SK-N-SH (cell line): ENCODE measurements around the gene FAM222A. TPM values are rescaled to one million over a fixed set of nuclear protein-coding genes. Genes with fewer than 3 reads are reported as not detected.

Experiments
- CTCF ChIA-PET: fragments of 300-600, 350-600 bp; formaldehyde crosslinking; extraction: SDS; loops from one replicate; lab custom pipeline; 2021; lab: Yijun Ruan, JAX
- POLR2A ChIA-PET: fragments of 350-600 bp; sonication (Branson Sonifier 250); formaldehyde crosslinking; extraction: SDS; loops from one replicate; lab custom pipeline; 2020; ENCODE audit warnings: antibody characterized with exemption, inconsistent platforms; lab: Yijun Ruan, JAX
- DNase-seq: peaks from one replicate; pipeline ENCODE4 v3.0.0; 2012
- H2AFZ ChIP-seq: fragments of 200-600 bp; sonication (generic); 2 replicates; pipeline ENCODE4 v1.8.1; 2016; ENCODE audit warnings: antibody characterized with exemption, mild to moderate bottlenecking, low read depth
- H3F3A ChIP-seq: fragments of 200-600 bp; sonication (generic); replicated peaks from 2 replicates; pipeline ENCODE3; 2016; ENCODE audit warnings: antibody characterized with exemption, mild to moderate bottlenecking; ENCODE audit not compliant: insufficient read depth
- H3K27ac ChIP-seq, 2 experiments: fragments of 200-500 bp in 1 of 2; fragments of 200-600 bp in 1 of 2; sonication (Bioruptor generic) in 1 of 2; sonication (generic), shearing (Covaris generic) in 1 of 2; 2 replicates each; pipeline versions ENCODE4 v1.5.1 to v1.6.1; 2014 to 2016; ENCODE audit warnings: low read depth in 2 of 2, inconsistent platforms in 1 of 2, low read length in 1 of 2, mild to moderate bottlenecking in 1 of 2, mixed read lengths in 1 of 2
- H3K27me3 ChIP-seq: fragments of 200-600 bp; sonication (generic), shearing (Covaris generic); 2 replicates; pipeline ENCODE4 v1.6.1; 2016; ENCODE audit warnings: mixed run types; ENCODE audit not compliant: insufficient read depth
- H3K36me3 ChIP-seq, 2 experiments: fragments of 200-500 bp in 1 of 2; fragments of 200-600 bp in 1 of 2; sonication (Bioruptor generic) in 1 of 2; sonication (generic) in 1 of 2; replicated peaks in 1 of 2; 2 replicates each; pipeline versions ENCODE3 to v1.5.1; 2014 to 2016; ENCODE audit warnings: low read length in 1 of 2, mild to moderate bottlenecking in 1 of 2; ENCODE audit not compliant: insufficient read depth in 2 of 2, control insufficient read depth in 1 of 2
- H3K4me1 ChIP-seq, 2 experiments: fragments of 200-500 bp in 1 of 2; fragments of 200-600 bp in 1 of 2; sonication (Bioruptor generic) in 1 of 2; sonication (generic), shearing (Covaris generic) in 1 of 2; 2 replicates each; pipeline versions ENCODE4 v1.5.1 to v1.6.1; 2014 to 2016; ENCODE audit warnings: low read depth in 1 of 2, low read length in 1 of 2, mixed run types in 1 of 2; ENCODE audit not compliant: insufficient read depth in 2 of 2, control insufficient read depth in 1 of 2
- H3K4me2 ChIP-seq: fragments of 200-600 bp; sonication (generic), shearing (Covaris generic); 2 replicates; pipeline ENCODE4 v1.6.1; 2017; ENCODE audit warnings: mixed run types
- H3K4me3 ChIP-seq, 2 experiments: fragments of 200-500 bp in 1 of 2; fragments of 200-600 bp in 1 of 2; sonication (Bioruptor generic) in 1 of 2; sonication (generic), shearing (Covaris generic) in 1 of 2; 2 replicates each; pipeline versions ENCODE4 v1.5.1 to v1.8.1; 2014 to 2016; ENCODE audit warnings: low read depth in 2 of 2, inconsistent platforms in 1 of 2, low read length in 1 of 2, mild to moderate bottlenecking in 1 of 2, mixed read lengths in 1 of 2, moderate library complexity in 1 of 2
- H3K79me2 ChIP-seq: fragments of 200-600 bp; sonication (generic); 2 replicates; pipeline ENCODE4 v1.8.1; 2017; ENCODE audit warnings: mild to moderate bottlenecking; ENCODE audit not compliant: insufficient read depth
- H3K9ac ChIP-seq: fragments of 200-600 bp; sonication (generic); 2 replicates; pipeline ENCODE4 v1.6.1; 2017; ENCODE audit warnings: mixed run types
- H3K9me2 ChIP-seq: fragments of 200-600 bp; sonication (generic); 2 replicates; pipeline ENCODE4 v1.6.1; 2017; ENCODE audit warnings: mixed run types
- H3K9me3 ChIP-seq: fragments of 200-600 bp; sonication (generic); 2 replicates; pipeline ENCODE4 v1.6.1; 2017; ENCODE audit warnings: mixed run types, mild to moderate bottlenecking, moderate library complexity
- H4K20me1 ChIP-seq: fragments of 200-600 bp; sonication (generic); 2 replicates; pipeline ENCODE4 v1.6.1; 2017; ENCODE audit warnings: mild to moderate bottlenecking, mixed run types; ENCODE audit not compliant: insufficient read depth
- FOXM1 ChIP-seq: IDR thresholded peaks from 2 replicates; pipeline ENCODE4 v1.4.0; 2012; ENCODE audit warnings: low read depth, mild to moderate bottlenecking
- IRF3 ChIP-seq: fragments of 150-350 bp; IDR thresholded peaks from 2 replicates; pipeline ENCODE4 v1.6.1; 2016; ENCODE audit warnings: mild to moderate bottlenecking, low read depth, low read length
- JUND ChIP-seq: IDR thresholded peaks from 2 replicates; pipeline ENCODE4 v1.4.0; 2012
- MXI1 ChIP-seq: IDR thresholded peaks from 2 replicates; pipeline ENCODE4 v1.6.1; 2012; ENCODE audit warnings: mild to moderate bottlenecking, low read depth, low read length, improper control_type of control experiment
- NRF1 ChIP-seq: IDR thresholded peaks from 2 replicates; pipeline ENCODE4 v1.6.1; 2012; ENCODE audit warnings: low read depth, mild to moderate bottlenecking, low read length
- PBX3 ChIP-seq: IDR thresholded peaks from 2 replicates; pipeline ENCODE4; 2012
- POLR2AphosphoS5 ChIP-seq: IDR thresholded peaks from 2 replicates; pipeline ENCODE4 v1.6.1; 2012; ENCODE audit warnings: low read depth, low read length
- RCOR1 ChIP-seq: fragments of 150-350 bp; IDR thresholded peaks from 2 replicates; pipeline ENCODE4 v1.6.1; 2017; ENCODE audit warnings: antibody characterized with exemption, low read length
- RXRA ChIP-seq: IDR thresholded peaks from 2 replicates; pipeline ENCODE4 v1.4.0; 2012; ENCODE audit warnings: low read depth, mild to moderate bottlenecking, borderline replicate concordance
- WGBS: methylation state at CpG from one replicate; pipeline ENCODE4 v1.1.6; 2017; ENCODE audit warnings: low lambda C conversion rate; 5-methylcytosine and 5-hydroxymethylcytosine counted together
- polyA plus RNA-seq, 3 experiments: library from polyadenylated mRNA; depleted of rRNA; stranded (reverse); fragments of >200 nt; gene quantifications; 2 replicates each; pipeline ENCODE4 v1.2.3, GENCODE V29; 2012
- TF ChIP-seq, protein P1 (sequence below): IDR thresholded peaks from 2 replicates; pipeline ENCODE4 v1.4.0; 2012; ENCODE audit warnings: low read depth, borderline replicate concordance
- TF ChIP-seq, protein P2 (sequence below): fragments of 200-600 bp; sonication (generic); IDR thresholded peaks from 2 replicates; pipeline ENCODE4 v1.6.1; 2017; ENCODE audit warnings: antibody characterized with exemption, mild to moderate bottlenecking, moderate library complexity

FAM222A gene
- polyA plus RNA-seq, 1 of the 3 experiments (the other 2 are of a cell fraction), result 1.6 TPM

GRCh38 chr12:109770861-109771670 lies 57.4 kb downstream of the FAM222A start:
- Histone ChIP-seq H3K27me3 (no peaks in the 10 kb centered on the region), H2AFZ (no peak overlapping the region), H3K27ac (peak overlapping the region in 1 of 2 experiments; percentile 22; a peak in 1 of 4 replicates), H3K9me2 (no peaks in the 10 kb centered on the region), H3K9me3 (no peaks in the 10 kb centered on the region), H3K36me3 (no peaks in the 10 kb centered on the region), H3F3A (no peaks in the 10 kb centered on the region), H4K20me1 (no peaks in the 10 kb centered on the region), H3K9ac (no peak overlapping the region), H3K79me2 (no peaks in the 10 kb centered on the region), H3K4me1 (peaks cover 0 to 21% of the 10 kb centered on the region in 2 experiments; a peak in 1 of 4 replicates), H3K4me2 (no peak overlapping the region), H3K4me3 (no peak overlapping the region)
- 94% methylated on average over 12 of the region's 17 CpGs for WGBS
- TF ChIP-seq FOXM1 (no peak), JUND (no peak), PBX3 (no peak), RCOR1 (no peak), IRF3 (no peak), RXRA (no peak), POLR2AphosphoS5 (no peak), MXI1 (no peak), NRF1 (no peak)
- TF ChIP-seq, protein P1, sequence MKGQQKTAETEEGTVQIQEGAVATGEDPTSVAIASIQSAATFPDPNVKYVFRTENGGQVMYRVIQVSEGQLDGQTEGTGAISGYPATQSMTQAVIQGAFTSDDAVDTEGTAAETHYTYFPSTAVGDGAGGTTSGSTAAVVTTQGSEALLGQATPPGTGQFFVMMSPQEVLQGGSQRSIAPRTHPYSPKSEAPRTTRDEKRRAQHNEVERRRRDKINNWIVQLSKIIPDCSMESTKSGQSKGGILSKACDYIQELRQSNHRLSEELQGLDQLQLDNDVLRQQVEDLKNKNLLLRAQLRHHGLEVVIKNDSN, result no peak
- TF ChIP-seq, protein P2, sequence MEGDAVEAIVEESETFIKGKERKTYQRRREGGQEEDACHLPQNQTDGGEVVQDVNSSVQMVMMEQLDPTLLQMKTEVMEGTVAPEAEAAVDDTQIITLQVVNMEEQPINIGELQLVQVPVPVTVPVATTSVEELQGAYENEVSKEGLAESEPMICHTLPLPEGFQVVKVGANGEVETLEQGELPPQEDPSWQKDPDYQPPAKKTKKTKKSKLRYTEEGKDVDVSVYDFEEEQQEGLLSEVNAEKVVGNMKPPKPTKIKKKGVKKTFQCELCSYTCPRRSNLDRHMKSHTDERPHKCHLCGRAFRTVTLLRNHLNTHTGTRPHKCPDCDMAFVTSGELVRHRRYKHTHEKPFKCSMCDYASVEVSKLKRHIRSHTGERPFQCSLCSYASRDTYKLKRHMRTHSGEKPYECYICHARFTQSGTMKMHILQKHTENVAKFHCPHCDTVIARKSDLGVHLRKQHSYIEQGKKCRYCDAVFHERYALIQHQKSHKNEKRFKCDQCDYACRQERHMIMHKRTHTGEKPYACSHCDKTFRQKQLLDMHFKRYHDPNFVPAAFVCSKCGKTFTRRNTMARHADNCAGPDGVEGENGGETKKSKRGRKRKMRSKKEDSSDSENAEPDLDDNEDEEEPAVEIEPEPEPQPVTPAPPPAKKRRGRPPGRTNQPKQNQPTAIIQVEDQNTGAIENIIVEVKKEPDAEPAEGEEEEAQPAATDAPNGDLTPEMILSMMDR, result no peak
- CTCF ChIA-PET, result interaction anchor here (0.8 to 5.7 kb wide), 9 partner anchors 13 to 252 kb away, joined by 3 to 55 read pairs (median 3); no protein-coding TSS in a partner anchor
- peak; percentile 34 for DNase-seq
- POLR2A ChIA-PET, result no interaction called here
